ENCODE measurements around the gene NRARP.
A peak's percentile ranks its signal among the peaks of the same experiment; 100 is the strongest.

NRARP gene

DNA sequence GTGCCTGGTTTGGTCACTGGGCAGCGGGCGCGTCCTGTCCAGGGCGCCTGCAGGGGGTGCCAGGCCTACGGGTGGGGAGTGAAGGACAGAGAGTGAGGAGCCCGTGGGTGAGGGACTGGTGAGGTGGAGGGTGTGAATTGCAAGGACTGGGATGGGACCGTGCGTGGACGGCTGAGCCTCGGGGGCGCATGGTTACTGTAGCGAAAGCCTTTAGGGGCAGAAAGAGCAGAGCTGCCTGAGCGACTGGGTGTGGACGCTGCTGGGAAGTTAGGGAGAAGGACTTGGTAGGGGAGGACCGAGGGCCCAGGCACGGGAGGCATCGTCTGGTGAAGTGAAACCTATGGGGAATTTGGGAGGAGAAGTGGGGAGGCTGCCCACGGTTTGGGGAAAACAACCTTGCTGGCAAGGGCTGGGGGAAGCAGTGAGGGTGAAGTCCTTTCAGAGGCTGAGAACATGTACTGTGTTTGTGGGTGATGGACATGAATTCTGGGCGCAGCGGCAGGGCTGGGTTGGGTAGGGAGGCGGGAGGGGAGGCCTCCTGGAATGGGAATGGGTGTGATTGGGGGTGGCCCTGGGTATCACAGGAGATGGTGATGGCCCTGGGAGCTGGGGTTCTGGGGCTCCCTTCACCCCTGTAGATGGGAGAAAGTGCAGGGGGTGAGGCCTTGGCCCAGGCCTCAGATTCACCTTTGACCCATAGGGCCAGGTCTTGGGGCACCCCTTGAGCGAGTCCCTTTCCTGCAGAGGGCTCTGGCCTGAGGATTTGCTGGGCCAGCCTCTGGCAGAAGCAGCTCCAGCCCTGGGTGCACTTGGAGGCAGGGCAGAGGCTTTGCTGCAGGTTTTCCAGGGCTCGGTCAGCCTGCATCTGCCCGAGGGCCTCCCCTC lies 26.2 kb downstream of the NRARP start:
- DNase-seq: no peak

DNA sequence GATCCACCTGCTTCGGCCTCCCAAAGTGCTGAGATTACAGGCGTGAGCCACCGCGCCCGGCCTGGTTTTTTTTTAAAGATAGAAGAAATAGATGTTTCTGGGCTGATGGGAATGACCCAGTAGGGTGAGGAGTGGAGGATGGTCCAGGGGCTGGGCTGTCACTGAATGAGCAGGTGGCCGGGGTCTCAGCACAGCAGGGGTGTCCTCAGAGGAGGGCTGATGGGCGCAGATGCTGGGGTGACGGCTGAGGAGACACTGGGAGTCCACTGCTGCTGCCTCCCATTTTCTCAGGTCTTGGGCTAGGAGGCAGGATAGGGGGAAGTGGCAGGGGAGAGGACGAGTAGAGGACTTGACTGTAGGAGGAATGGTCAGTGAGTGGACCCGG lies 26.9 kb downstream of the NRARP start:
- DNase-seq: no peak

- DNase-seq: no peak
These were observed 28.3 kb downstream of the NRARP start for GRCh38 chr9:137273611-137274320.

DNA sequence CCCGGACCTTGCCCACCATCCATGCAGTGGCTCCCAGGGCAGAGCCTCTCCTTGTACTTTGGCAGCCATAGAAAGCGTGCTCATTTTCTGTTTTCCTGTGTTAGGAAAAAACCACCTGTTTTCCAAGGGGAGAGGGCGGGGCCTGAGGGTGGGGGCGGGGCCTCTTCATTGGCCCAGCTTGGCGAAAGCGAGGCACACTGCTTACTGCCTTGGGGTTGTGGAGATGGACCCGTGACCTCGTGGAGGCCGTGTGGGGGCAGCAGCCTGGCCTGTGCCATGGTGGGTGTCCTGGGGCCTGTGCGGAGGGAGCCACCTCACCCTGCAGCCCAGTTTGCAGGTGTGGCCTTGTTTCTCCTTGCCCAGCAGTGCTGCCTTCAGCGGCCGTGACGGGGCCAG lies 29.0 kb downstream of the NRARP start:
- DNase-seq: no peak

- DNase-seq: no peak
These were observed 29.6 kb downstream of the NRARP start for GRCh38 chr9:137272241-137273094.

GRCh38 chr9:137271696-137272076 lies 30.4 kb downstream of the NRARP start:
- DNase-seq: no peak

GRCh38 chr9:137270929-137271695 lies 31.0 kb downstream of the NRARP start:
- no peak for DNase-seq

DNA sequence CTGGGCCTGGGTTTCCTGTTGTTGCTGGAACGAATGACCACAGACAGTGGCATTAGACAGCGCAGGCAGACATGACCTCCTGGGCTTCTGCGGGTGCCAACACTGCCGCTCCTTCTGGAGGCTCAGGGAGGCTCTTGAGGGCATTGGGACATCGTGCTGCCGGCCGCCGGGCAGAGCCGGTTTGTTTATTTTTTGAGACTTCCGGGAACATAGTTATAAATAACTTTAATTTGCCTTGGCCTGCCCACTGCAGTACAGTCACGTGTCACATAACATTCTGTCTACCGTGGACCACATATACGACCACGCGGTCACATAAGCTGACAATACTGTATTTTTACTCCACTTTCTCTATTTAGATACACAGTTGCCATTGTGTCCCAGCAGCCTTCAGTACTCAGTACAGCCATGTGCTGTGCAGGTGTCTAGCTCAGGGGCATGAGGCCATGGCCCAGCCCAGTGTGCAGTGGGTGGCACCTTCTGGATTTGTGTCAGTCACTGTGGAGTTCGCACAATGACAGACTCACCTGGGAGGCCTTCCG lies 32.8 kb downstream of the NRARP start:
- DNase-seq: peak; percentile 48

DNA sequence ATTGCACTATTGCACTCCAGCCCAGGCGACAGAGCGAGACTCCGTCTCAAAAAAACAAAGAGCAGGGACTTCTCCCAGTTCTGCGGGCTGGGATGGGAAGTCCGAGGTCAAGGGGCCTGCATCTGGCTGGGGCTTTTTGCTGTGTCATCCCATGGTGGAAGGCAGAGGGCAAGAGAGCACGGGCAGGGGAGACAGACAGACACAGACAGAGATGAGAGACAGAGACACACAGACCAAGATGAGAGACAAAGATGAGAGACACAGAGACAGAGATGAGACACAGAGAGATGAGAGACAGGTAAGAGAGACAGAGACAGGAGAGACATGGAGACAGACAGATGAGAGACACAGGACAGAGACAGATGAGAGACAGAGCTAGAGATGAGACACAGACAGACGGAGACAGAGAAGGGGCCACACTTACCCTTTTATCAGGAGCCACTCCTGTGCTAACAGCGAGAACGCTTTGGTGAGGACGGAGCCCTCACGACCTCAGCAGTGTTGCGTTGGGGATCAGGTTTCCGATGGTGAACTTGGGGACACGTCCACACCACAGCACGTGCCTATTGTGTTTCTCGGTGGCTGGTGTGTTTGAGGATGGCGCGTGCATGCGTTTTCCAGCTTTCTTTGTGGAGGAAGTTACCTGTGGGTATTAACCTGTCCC lies 33.4 kb downstream of the NRARP start:
- DNase-seq: no peak

GRCh38 chr9:137267933-137268355 lies 34.1 kb downstream of the NRARP start:
- no peak for DNase-seq

GRCh38 chr9:137266585-137267453 lies 35.3 kb downstream of the NRARP start:
- DNase-seq: no peak

DNA sequence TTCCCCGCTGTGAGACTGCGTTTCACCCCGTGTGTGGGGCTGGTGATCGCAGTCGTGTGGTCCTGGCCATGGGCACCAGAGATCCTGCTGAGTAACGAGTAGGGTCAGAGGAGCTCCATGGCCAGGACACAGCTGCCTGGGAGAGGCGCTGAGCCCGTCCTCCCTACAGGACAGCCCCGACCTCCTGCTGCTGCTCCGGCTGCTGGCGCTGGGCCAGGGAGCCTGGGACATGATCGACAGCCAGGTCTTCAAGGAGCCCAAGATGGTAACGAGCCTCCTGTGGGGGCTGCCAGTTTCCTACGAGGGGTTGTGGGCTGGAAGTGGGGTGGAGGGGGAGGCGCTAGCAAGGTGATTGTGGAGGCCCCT lies 35.9 kb downstream of the NRARP start:
- DNase-seq: no peak

DNA sequence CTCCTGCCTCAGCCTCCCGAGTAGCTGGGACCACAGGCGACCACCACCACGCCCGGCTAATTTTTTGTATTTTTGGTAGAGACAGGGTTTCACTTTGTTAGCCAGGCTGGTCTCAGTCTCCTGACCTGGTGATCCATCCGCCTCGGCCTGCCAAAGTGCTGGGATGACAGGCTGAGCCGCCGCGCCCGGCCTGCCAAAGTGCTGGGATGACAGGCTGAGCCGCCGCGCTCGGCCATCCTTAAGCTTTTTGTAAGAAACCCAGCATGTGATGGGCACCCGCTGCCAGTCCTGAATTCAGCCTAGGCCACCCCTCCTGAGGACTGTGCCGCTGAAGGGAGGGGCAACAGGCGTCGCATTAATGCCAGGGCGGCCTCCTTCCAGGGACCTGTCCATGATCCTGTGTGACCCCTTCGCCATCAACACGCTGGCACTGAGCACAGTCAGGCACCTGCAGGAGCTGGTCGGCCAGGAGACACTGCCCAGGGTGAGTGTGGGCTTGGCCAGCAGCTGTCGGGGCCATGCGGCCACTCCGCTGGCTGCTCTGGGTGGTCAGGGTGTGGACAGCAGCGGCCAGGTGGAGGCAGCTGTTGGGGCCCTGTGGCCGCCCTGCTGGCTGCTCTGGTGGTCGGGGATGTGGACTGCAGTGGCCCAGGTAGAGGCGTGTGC lies 36.4 kb downstream of the NRARP start:
- no peak for DNase-seq

- DNase-seq: no peak
These were observed 38.0 kb downstream of the NRARP start for GRCh38 chr9:137264067-137264466.

GRCh38 chr9:137263506-137263905 lies 38.6 kb downstream of the NRARP start:
- no peak for DNase-seq

DNA sequence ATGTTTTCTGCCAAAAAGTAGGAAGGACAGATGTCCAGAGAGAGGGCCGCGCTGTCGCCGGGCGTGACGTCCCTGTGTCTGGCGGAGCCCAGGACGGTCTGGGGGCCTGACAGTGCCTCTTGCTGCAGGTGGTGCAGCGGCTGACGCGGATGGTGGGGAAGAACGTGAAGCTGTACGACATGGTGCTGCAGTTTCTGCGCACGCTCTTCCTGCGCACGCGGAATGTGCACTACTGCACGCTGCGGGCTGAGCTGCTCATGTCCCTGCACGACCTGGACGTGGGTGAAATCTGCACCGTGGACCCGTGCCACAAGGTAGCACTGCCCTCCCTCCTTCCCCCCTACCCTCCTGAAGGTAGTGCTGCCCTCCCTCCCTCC lies 39.2 kb downstream of the NRARP start:
- DNase-seq: no peak

DNA sequence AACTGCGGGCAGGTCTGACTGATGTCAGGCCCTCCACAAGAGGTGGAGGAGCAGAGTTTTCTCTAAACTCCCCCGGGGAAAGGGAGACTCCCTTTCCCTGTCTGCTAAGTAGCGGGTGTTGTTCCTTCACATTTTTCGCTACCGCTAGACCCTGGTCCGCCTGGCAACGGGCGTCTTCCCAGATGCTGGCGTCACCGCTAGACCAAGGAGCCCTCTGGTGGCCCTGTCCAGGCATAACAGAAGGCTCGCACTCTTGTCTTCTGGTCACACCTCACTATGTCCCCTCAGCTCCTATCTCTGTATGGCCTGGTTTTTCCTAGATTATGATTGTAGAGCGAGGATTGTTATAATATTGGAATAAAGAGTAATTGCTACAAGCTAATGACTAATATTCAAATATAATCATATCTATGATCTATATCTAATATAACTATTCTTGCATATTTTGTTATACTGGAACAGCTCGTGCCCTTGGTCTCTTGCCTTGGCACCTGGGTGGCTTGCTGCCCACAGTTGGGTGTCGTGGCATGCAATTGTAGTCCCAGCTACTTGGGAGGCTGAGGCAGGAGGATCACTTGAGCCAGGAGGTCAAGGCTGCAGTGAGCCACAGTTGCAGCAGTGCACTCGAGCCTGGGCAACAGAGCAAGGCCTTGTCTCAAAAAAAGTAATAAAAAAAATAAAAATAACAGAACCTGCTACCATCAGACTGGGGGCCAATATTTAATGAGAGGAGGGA lies 39.7 kb downstream of the NRARP start:
- DNase-seq: peak; percentile 41

DNA sequence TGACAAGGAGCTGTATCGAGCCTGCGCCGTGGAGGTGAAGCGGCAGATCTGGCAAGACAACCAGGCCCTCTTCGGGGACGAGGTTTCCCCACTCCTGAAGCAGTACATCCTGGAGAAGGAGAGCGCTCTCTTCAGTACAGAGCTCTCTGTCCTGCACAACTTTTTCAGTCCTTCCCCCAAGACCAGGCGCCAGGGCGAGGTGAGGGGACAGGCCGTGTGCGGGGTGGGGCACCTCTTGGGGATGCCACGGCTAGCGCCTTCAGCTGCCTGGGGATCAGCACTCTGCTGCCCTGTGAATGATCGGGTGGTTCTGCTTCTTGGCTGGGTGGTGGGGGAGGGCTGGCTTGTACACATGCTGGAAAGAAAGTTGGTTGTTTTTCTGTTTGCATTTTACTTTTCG lies 45.2 kb downstream of the NRARP start:
- DNase-seq: no peak

DNA sequence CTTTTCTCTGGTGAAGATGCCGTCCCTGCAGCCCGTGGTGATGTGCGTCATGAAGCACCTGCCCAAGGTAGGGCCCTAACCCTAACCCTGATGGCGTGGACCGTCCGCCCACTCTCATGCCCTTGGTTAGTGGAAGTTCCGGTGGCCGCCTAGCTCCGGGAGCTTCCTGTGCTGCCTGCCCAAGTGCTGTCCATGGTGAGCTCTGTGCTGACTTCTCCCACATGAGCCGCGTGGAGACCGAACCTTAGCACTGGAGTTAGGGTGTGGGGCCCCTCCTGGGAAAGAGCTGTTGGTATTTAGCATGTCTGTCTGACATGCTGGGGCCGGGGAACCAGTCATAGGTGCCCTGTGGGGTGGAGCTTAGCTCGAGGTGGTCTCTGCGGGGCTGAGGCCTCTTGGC lies 45.7 kb downstream of the NRARP start:
- no peak for DNase-seq

Measured in EL (cell line).